ENCODE data around the gene LUC7L3. TPM values are rescaled to one million over a fixed set of nuclear protein-coding genes. Genes with fewer than 3 reads are reported as not detected.

Gene LUC7L3
- total RNA-seq, 1 donor from 2014 or later, result 46.9 TPM

Other genes with a start within 250 kb of the LUC7L3 start
- gene RSAD1, start 240.7 kb upstream of the LUC7L3 start, total RNA-seq, result 30.1 and 34.7 TPM in 2 replicates
- 0.23 and 1.6 TPM in 2 replicates for gene MYCBPAP, start 211.2 kb upstream of the LUC7L3 start, total RNA-seq
- 0.23 and 7.4 TPM in 2 replicates for gene EPN3, start 186.9 kb upstream of the LUC7L3 start, total RNA-seq
- 127 and 145 TPM in 2 replicates for gene SPATA20, start 172.4 kb upstream of the LUC7L3 start, total RNA-seq
- gene CACNA1G, start 158.9 kb upstream of the LUC7L3 start, total RNA-seq, result not detected in 2 replicates
- gene ABCC3, start 84.7 kb upstream of the LUC7L3 start, total RNA-seq, result 1.1 and 2.2 TPM in 2 replicates
- gene ANKRD40, start 11.7 kb upstream of the LUC7L3 start, total RNA-seq, result 37.7 TPM in 2 replicates
- not detected in 2 replicates for gene ANKRD40CL, start 47.9 kb downstream of the LUC7L3 start, total RNA-seq
- not detected in 2 replicates for gene WFIKKN2, start 116.0 kb downstream of the LUC7L3 start, total RNA-seq
- gene TOB1, start 146.8 kb downstream of the LUC7L3 start, total RNA-seq, result 8.2 and 10.8 TPM in 2 replicates